Activated naive CD4-positive, alpha-beta T cell treated with anti-CD3 and anti-CD28 coated beads, Interleukin-2, amount 50 U/mL, for 24 hours (primary cell): Measurements from ENCODE around the gene PATJ.

ENCODE experiments used
- H3K27ac Mint-ChIP-seq: one replicate; pipeline ENCODE4 v1.8.0; 2021; ENCODE audit warnings: mild to moderate bottlenecking, mixed read lengths
- H3K27me3 Mint-ChIP-seq: one replicate; pipeline ENCODE4 v1.8.0; 2021; ENCODE audit warnings: mixed read lengths
- H3K36me3 Mint-ChIP-seq: one replicate; pipeline ENCODE4 v1.8.0; 2021; ENCODE audit warnings: mixed read lengths
- H3K4me1 Mint-ChIP-seq: one replicate; pipeline ENCODE4 v1.8.0; 2021; ENCODE audit warnings: mixed read lengths
- H3K4me3 Mint-ChIP-seq: one replicate; pipeline ENCODE4 v1.8.0; 2021; ENCODE audit warnings: mild to moderate bottlenecking, mixed read lengths
- H3K9me3 Mint-ChIP-seq: one replicate; pipeline ENCODE4 v1.8.0; 2021; ENCODE audit warnings: mixed read lengths

The PATJ gene

GRCh38 chr1:62038594-62039284 lies 296.5 kb downstream of the PATJ start:
- Mint-ChIP-seq H3K36me3 (peaks cover 9% of the 10 kb centered on the region), H3K4me1 (no peaks in the 10 kb centered on the region), H3K4me3 (no peak overlapping the region), H3K9me3 (no peaks in the 10 kb centered on the region), H3K27ac (no peak overlapping the region), H3K27me3 (no peaks in the 10 kb centered on the region)

DNA sequence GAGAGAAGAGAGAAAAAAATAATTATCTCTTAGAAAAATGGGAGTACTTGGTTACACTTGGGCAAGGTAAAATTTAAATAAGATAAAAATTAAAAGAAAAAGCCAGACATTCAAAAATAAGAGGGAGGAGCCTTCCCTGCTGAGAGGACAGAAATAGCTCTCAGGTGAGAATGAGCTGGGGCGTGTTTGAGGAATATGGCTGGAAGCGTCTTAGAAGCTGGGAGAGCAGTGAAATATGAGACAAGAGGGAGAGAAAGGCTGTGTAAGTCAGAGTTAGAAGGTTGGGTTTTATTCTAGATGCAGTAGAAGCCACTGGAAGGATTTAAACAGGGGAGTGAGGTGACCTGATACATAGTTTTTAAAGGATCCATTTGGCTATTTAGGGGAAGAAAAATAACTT lies 298.2 kb downstream of the PATJ start:
- Mint-ChIP-seq H3K27me3 (no peaks in the 10 kb centered on the region), H3K4me1 (no peaks in the 10 kb centered on the region), H3K9me3 (no peaks in the 10 kb centered on the region), H3K36me3 (peaks cover 14% of the 10 kb centered on the region), H3K27ac (no peak overlapping the region), H3K4me3 (no peak overlapping the region)

- Mint-ChIP-seq H3K4me3 (no peak overlapping the region), H3K4me1 (no peaks in the 10 kb centered on the region), H3K27ac (no peak overlapping the region), H3K36me3 (peaks cover 14% of the 10 kb centered on the region), H3K9me3 (no peaks in the 10 kb centered on the region), H3K27me3 (no peaks in the 10 kb centered on the region)
These were observed 298.7 kb downstream of the PATJ start for GRCh38 chr1:62040973-62041372.

GRCh38 chr1:62043154-62043553 lies 300.9 kb downstream of the PATJ start:
- no peaks in the 10 kb centered on the region for H3K9me3 Mint-ChIP-seq
- H3K27me3 Mint-ChIP-seq = no peaks in the 10 kb centered on the region
- no peaks in the 10 kb centered on the region for H3K4me1 Mint-ChIP-seq
- H3K36me3 Mint-ChIP-seq = peaks cover 9% of the 10 kb centered on the region
- H3K27ac Mint-ChIP-seq = no peak overlapping the region
- H3K4me3 Mint-ChIP-seq = no peak overlapping the region

DNA sequence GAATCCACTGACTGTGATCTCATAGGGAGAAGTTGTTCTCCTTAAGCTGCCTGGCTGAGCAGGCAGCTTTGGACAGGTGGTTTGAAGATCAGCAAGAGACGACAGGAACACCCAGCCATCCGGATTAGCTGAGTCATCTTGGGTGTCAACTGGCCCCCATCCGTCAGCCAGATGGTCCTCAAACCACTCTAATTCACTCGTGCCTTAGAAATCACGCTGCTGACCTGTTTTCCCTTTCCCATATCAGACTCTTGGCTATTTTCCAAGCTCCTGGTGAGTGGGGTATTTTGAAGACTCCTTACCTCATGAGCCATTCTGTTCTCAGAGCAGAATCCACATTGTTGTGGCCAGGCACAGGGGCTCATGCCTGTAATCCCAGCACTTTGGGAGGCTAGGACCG lies 303.3 kb downstream of the PATJ start:
- Mint-ChIP-seq H3K4me1 (no peaks in the 10 kb centered on the region), H3K27me3 (no peaks in the 10 kb centered on the region), H3K9me3 (no peaks in the 10 kb centered on the region), H3K36me3 (peaks cover 9% of the 10 kb centered on the region), H3K4me3 (no peak overlapping the region), H3K27ac (no peak overlapping the region)

DNA sequence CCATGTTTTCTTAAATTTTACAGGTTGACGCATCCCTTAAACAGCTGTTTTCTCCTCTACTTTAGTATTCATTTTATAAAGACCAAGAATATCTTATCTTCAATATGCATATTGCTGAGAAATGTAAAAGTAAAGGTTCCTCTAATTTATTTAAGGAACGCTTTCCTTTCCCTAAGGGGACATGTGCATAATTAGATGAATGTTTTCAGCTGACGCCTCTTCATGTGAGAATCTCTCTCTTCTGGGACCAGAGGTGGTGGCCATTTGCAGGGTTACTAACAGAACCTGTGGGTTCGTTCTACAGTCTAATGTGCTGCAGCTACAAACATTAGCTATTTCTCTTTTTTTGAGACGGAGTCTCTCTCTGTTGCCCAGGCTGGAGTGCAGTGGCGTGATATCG lies 304.6 kb downstream of the PATJ start:
- H3K36me3 Mint-ChIP-seq = peaks cover 13% of the 10 kb centered on the region
- no peaks in the 10 kb centered on the region for H3K27me3 Mint-ChIP-seq
- H3K4me1 Mint-ChIP-seq = no peaks in the 10 kb centered on the region
- H3K4me3 Mint-ChIP-seq = no peak overlapping the region
- H3K27ac Mint-ChIP-seq = no peak overlapping the region
- H3K9me3 Mint-ChIP-seq = no peaks in the 10 kb centered on the region

- H3K36me3 Mint-ChIP-seq = peaks cover 12% of the 10 kb centered on the region
- H3K4me3 Mint-ChIP-seq = no peak overlapping the region
- no peak overlapping the region for H3K27ac Mint-ChIP-seq
- no peaks in the 10 kb centered on the region for H3K4me1 Mint-ChIP-seq
- H3K9me3 Mint-ChIP-seq = no peaks in the 10 kb centered on the region
- H3K27me3 Mint-ChIP-seq = no peaks in the 10 kb centered on the region
These were observed 307.9 kb downstream of the PATJ start for GRCh38 chr1:62050165-62050564.

GRCh38 chr1:62052946-62053345 lies 310.7 kb downstream of the PATJ start:
- no peak overlapping the region for H3K4me3 Mint-ChIP-seq
- H3K27me3 Mint-ChIP-seq = no peaks in the 10 kb centered on the region
- no peaks in the 10 kb centered on the region for H3K9me3 Mint-ChIP-seq
- H3K4me1 Mint-ChIP-seq = no peaks in the 10 kb centered on the region
- H3K36me3 Mint-ChIP-seq = peaks cover 12% of the 10 kb centered on the region
- no peak overlapping the region for H3K27ac Mint-ChIP-seq

- no peaks in the 10 kb centered on the region for H3K4me1 Mint-ChIP-seq
- no peak overlapping the region for H3K27ac Mint-ChIP-seq
- H3K27me3 Mint-ChIP-seq = no peaks in the 10 kb centered on the region
- H3K9me3 Mint-ChIP-seq = no peaks in the 10 kb centered on the region
- H3K4me3 Mint-ChIP-seq = no peak overlapping the region
- peaks cover 10% of the 10 kb centered on the region for H3K36me3 Mint-ChIP-seq
These were observed 311.9 kb downstream of the PATJ start for GRCh38 chr1:62054188-62054587.

- no peaks in the 10 kb centered on the region for H3K4me1 Mint-ChIP-seq
- peaks cover 6% of the 10 kb centered on the region for H3K36me3 Mint-ChIP-seq
- H3K4me3 Mint-ChIP-seq = no peak overlapping the region
- no peak overlapping the region for H3K27ac Mint-ChIP-seq
- H3K27me3 Mint-ChIP-seq = no peaks in the 10 kb centered on the region
- H3K9me3 Mint-ChIP-seq = no peaks in the 10 kb centered on the region
These were observed 314.9 kb downstream of the PATJ start for GRCh38 chr1:62057230-62057629.

DNA sequence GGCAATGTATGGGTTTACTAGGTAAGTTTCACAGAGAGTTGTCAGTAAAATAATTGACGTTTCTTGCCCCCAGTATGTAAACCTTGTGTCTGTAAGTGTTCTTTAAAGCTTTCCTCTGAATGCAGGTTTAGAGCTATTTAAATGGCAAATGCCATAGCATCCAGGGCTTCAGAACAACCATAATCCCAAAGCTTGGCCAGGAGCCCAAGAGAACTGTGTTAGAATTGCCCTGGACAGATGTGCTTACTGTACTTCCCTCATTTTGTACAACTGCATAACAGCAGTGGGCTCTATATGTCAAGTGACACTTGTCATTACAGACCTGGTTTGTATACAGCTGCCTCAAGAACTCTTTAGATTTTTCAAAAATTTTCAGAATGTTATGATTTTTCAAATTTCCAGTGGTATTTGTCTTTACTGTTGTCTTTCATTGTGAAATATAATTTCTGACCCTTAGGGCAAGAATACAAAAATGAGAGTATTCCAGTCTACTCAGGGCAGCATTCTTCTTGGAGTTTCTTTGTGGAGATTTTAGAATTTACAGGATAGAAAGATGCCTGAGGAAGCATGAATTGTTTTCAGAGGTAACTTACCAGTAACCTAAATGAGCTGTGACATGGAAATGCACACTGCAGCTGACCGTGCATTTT lies 315.5 kb downstream of the PATJ start:
- no peaks in the 10 kb centered on the region for H3K9me3 Mint-ChIP-seq
- H3K4me3 Mint-ChIP-seq = no peak overlapping the region
- no peaks in the 10 kb centered on the region for H3K27me3 Mint-ChIP-seq
- no peaks in the 10 kb centered on the region for H3K4me1 Mint-ChIP-seq
- peaks cover 7% of the 10 kb centered on the region for H3K36me3 Mint-ChIP-seq
- no peak overlapping the region for H3K27ac Mint-ChIP-seq

DNA sequence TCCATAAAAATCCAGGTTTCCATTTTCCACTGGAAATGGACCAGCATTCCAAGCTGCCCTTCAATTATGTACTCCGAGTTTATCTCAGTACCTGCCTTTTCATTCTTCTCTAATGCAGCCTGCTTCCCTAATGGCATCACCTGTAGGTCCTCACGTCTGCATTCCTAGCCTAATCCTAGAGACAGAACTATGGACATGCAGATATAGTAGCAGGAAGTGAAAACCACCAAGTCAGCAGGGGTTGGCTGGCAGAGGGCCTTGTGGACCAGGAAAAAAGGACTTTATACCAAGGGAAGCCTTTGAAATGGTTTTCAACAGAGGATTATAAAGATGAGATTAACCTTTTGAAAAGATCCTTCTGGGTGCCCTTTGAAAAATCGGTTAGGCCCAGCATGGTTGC lies 316.7 kb downstream of the PATJ start:
- Mint-ChIP-seq H3K27ac (no peak overlapping the region), H3K36me3 (peaks cover 13% of the 10 kb centered on the region), H3K9me3 (no peaks in the 10 kb centered on the region), H3K4me3 (no peak overlapping the region), H3K4me1 (no peaks in the 10 kb centered on the region), H3K27me3 (no peaks in the 10 kb centered on the region)

DNA sequence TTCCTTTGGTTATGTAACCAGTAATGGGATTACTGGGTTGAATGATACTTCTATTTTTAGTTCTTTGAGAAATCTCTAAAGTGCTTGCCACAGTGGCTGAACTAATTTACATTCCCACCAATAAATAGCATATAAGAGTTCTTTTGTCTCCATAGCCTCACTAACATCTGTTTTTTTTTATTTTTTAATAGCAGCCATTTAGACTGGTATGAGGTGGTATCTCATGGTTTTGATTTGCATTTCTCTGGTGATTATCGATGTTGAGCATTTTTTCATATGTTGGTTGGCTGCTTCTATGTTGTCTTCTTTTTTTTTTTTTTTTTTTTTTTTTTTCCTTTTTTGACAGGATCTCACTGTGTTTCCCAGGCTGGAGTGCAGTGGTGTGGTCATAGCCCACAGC lies 319.8 kb downstream of the PATJ start:
- no peaks in the 10 kb centered on the region for H3K27me3 Mint-ChIP-seq
- H3K27ac Mint-ChIP-seq = no peak overlapping the region
- peaks cover 23% of the 10 kb centered on the region for H3K36me3 Mint-ChIP-seq
- no peaks in the 10 kb centered on the region for H3K4me1 Mint-ChIP-seq
- no peaks in the 10 kb centered on the region for H3K9me3 Mint-ChIP-seq
- no peak overlapping the region for H3K4me3 Mint-ChIP-seq

DNA sequence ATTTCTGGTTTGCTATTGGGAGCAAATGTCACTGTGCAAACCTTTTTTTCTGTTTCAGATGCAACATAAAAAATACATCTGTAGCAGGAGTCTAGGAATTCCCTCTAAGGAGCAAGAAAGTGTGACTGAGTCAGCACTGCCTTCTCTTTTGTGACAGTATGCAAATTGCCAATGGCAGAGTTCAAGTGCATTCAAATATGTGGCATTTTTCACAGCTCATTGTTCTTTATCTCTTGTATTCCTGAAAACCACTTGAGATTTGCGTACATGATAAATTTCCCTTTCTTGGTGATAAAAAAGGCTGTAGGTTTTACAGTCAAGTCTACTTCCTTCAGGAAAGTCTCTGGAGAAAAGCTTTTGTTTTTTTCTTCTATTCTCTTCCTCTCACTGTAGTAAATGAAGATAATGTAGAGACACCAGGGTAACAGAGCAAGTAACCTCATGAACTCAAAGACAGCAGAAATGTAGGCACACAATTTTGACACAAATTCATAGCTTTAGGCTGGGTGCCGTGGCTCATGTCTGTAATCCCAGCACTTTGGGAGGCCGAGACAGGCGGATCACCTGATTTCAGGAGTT lies 322.6 kb downstream of the PATJ start:
- no peaks in the 10 kb centered on the region for H3K9me3 Mint-ChIP-seq
- no peak overlapping the region for H3K4me3 Mint-ChIP-seq
- H3K27me3 Mint-ChIP-seq = no peaks in the 10 kb centered on the region
- no peaks in the 10 kb centered on the region for H3K4me1 Mint-ChIP-seq
- no peak overlapping the region for H3K27ac Mint-ChIP-seq
- peaks cover 20% of the 10 kb centered on the region for H3K36me3 Mint-ChIP-seq

- H3K36me3 Mint-ChIP-seq = peaks cover 20% of the 10 kb centered on the region
- no peak overlapping the region for H3K27ac Mint-ChIP-seq
- H3K4me3 Mint-ChIP-seq = no peak overlapping the region
- no peaks in the 10 kb centered on the region for H3K4me1 Mint-ChIP-seq
- no peaks in the 10 kb centered on the region for H3K9me3 Mint-ChIP-seq
- no peaks in the 10 kb centered on the region for H3K27me3 Mint-ChIP-seq
These were observed 324.4 kb downstream of the PATJ start for GRCh38 chr1:62066713-62067112.

- H3K4me1 Mint-ChIP-seq = no peaks in the 10 kb centered on the region
- peaks cover 15% of the 10 kb centered on the region for H3K36me3 Mint-ChIP-seq
- no peak overlapping the region for H3K27ac Mint-ChIP-seq
- H3K27me3 Mint-ChIP-seq = no peaks in the 10 kb centered on the region
- H3K9me3 Mint-ChIP-seq = no peaks in the 10 kb centered on the region
- no peak overlapping the region for H3K4me3 Mint-ChIP-seq
These were observed 326.1 kb downstream of the PATJ start for GRCh38 chr1:62068416-62068843.
